Astrocyte of the spinal cord (primary cell): ENCODE data around the gene LRWD1.
"Not testable (repeated sequence)": the region's sequence is repeated elsewhere in the genome, so short reads cannot be mapped to it uniquely, and the experiment has no call there.

Source experiments
- DNase-seq: peaks from one replicate; pipeline ENCODE4 v3.0.0; 2011; ENCODE audit warnings: low read depth, low spot score
- H3K4me3 ChIP-seq: 2 replicates; pipeline ENCODE4 v1.5.1; 2011; ENCODE audit warnings: low read depth, mild to moderate bottlenecking, low read length, moderate library complexity
- in situ Hi-C: cut with HindIII; loops from 2 replicates; pipeline ENCODE4 v1.10.0; 2017; ENCODE audit warnings: low sequenced_read_pairs

Gene LRWD1

GRCh38 chr7:102493220-102493935 is 28.6 kb downstream of the LRWD1 start:
- in situ Hi-C loops, H3K4me3 ChIP-seq, DNase-seq: not testable (repeated sequence)

GRCh38 chr7:102494026-102494425 is 29.2 kb downstream of the LRWD1 start:
- DNase-seq, H3K4me3 ChIP-seq, in situ Hi-C loops: not testable (repeated sequence)

- DNase-seq, in situ Hi-C loops: not testable (repeated sequence)
These were observed 29.8 kb downstream of the LRWD1 start for GRCh38 chr7:102494473-102495149.

GRCh38 chr7:102496861-102497260 is 32.1 kb downstream of the LRWD1 start:
- in situ Hi-C loops, H3K4me3 ChIP-seq, DNase-seq: not testable (repeated sequence)

More at GRCh38 chr7:102494473-102495149, 29.8 kb downstream of the LRWD1 start:
- not testable (repeated sequence) for H3K4me3 ChIP-seq

- H3K4me3 ChIP-seq, in situ Hi-C loops, DNase-seq: not testable (repeated sequence)
These were observed 32.5 kb downstream of the LRWD1 start for GRCh38 chr7:102497308-102497707.

- H3K4me3 ChIP-seq, DNase-seq, in situ Hi-C loops: not testable (repeated sequence)
These were observed 33.5 kb downstream of the LRWD1 start for GRCh38 chr7:102498321-102498720.

- in situ Hi-C loops, H3K4me3 ChIP-seq, DNase-seq: not testable (repeated sequence)
These were observed 38.4 kb downstream of the LRWD1 start for GRCh38 chr7:102503141-102503540.

GRCh38 chr7:102505298-102506185 is 40.8 kb downstream of the LRWD1 start:
- H3K4me3 ChIP-seq, DNase-seq, in situ Hi-C loops: not testable (repeated sequence)

- in situ Hi-C loops = not testable (repeated sequence)
These were observed 42.8 kb downstream of the LRWD1 start for GRCh38 chr7:102507410-102508088.

GRCh38 chr7:102510575-102510974 is 45.8 kb downstream of the LRWD1 start:
- DNase-seq, in situ Hi-C loops: not testable (repeated sequence)

More at GRCh38 chr7:102507410-102508088, 42.8 kb downstream of the LRWD1 start:
- not testable (repeated sequence) for H3K4me3 ChIP-seq, DNase-seq

GRCh38 chr7:102511860-102512522 is 47.2 kb downstream of the LRWD1 start:
- in situ Hi-C loops, H3K4me3 ChIP-seq: not testable (repeated sequence)

More at GRCh38 chr7:102510575-102510974, 45.8 kb downstream of the LRWD1 start:
- not testable (repeated sequence) for H3K4me3 ChIP-seq

GRCh38 chr7:102512642-102513221 is 47.9 kb downstream of the LRWD1 start:
- in situ Hi-C loops = not testable (repeated sequence)
- DNase-seq = peak; percentile 76
- peak overlapping the region; percentile 2 for H3K4me3 ChIP-seq

More at GRCh38 chr7:102511860-102512522, 47.2 kb downstream of the LRWD1 start:
- DNase-seq = not testable (repeated sequence)

- in situ Hi-C loops, H3K4me3 ChIP-seq, DNase-seq: not testable (repeated sequence)
These were observed 50.3 kb downstream of the LRWD1 start for GRCh38 chr7:102514881-102515721.

GRCh38 chr7:102515889-102516288 is 51.1 kb downstream of the LRWD1 start:
- in situ Hi-C loops, H3K4me3 ChIP-seq, DNase-seq: not testable (repeated sequence)

GRCh38 chr7:102516951-102517350 is 52.2 kb downstream of the LRWD1 start:
- H3K4me3 ChIP-seq, in situ Hi-C loops, DNase-seq: not testable (repeated sequence)
